GM12864 (cell line): Measurements from ENCODE around the gene DDX54.

Source experiments
- DNase-seq: peaks from one replicate; pipeline ENCODE4 v3.0.0-alpha.2; 2011; ENCODE audit warnings: low read depth
- H3K4me3 ChIP-seq: 2 replicates; pipeline ENCODE4 v1.5.1; 2011; ENCODE audit warnings: mild to moderate bottlenecking, low read depth, low read length, control low read depth
- TF ChIP-seq, protein P1 (sequence below): IDR thresholded peaks from 2 replicates; pipeline ENCODE4 v1.5.1; 2011; ENCODE audit warnings: low read depth, mild to moderate bottlenecking, moderate library complexity, low read length, control low read depth, inconsistent platforms; ENCODE audit errors: missing control alignments

Gene DDX54

DNA sequence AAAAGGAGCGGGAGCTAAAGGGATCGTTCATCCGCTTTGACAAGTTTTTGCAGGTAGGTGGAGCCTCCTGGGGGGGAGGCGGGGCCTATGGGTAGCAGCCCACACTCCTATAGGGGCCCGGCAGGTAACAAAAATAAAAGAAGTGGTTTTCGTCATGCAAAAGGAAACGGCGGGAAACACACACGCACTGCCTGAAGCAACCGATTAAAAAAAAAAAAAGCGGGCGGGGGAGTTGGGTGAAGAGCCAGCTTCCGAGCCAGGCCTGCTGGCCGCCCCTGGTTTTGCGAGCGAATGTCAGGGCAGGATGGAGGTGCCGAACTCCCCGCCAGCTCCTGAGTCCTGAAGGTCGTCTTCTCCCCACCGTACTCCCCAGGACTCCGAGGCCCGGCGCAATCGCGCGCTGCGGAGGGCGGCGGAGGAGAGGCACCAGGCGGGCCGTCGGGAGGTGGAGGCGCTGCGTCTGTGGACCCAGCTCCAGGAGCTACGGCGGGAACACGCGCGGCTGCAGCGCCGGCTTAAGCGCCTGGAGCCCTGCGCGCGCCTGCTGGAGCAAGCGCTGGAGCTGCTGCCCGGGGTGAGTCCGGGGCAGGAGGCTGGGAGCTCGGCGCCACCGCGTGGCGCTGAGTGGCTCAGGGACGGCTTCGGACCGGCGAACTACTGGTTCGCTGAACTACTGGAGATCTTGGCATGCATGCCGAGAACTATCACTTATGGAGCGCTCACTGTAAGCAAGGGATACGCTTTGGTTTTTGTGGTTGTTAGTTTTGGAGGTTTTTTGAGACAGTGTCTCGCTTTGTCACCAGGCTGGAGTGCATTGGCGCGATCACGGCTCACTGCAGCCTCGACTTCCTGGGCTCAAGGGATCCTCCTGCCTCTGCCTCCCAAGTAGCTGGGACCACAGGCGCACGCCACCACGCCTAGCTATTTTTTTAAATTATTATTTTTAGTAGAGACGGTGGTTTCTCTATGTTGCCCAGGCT, 32.2 kb downstream of the DDX54 start:
- TF ChIP-seq, protein P1, sequence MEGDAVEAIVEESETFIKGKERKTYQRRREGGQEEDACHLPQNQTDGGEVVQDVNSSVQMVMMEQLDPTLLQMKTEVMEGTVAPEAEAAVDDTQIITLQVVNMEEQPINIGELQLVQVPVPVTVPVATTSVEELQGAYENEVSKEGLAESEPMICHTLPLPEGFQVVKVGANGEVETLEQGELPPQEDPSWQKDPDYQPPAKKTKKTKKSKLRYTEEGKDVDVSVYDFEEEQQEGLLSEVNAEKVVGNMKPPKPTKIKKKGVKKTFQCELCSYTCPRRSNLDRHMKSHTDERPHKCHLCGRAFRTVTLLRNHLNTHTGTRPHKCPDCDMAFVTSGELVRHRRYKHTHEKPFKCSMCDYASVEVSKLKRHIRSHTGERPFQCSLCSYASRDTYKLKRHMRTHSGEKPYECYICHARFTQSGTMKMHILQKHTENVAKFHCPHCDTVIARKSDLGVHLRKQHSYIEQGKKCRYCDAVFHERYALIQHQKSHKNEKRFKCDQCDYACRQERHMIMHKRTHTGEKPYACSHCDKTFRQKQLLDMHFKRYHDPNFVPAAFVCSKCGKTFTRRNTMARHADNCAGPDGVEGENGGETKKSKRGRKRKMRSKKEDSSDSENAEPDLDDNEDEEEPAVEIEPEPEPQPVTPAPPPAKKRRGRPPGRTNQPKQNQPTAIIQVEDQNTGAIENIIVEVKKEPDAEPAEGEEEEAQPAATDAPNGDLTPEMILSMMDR = peak; percentile 53
- no peak for DNase-seq

DNA sequence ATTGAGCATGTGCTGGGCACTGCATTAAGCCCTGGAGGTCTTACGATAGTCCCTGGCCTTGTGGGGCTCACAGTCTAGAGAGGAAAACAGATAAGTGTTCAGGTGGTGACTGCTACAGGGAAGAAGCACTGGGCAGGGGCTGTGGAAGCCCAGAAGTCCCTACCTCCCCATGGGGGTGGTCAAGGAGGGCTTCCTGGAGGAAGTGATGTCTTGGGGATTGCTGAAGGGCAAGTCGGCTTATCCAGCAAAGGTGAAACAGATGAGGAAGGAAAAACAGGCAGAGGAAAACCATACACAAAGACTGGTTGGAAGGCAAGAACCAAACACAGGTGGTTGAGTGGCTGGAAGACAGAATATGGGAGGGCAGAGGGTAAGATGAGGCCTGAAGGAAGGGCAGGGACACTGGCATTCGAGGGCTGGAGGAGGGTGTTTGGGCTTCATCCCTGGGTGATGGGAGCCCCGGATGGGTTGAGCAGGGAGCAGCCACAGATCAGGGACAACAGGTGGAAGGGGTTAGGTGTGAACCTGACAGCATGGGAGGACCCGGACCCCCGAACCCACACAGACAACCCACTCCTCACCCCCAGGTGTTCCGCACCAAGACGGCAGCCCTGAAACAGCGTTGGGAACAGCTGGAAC, 33.0 kb downstream of the DDX54 start:
- no peak overlapping the region; the same call in 1 of the 2 replicates for H3K4me3 ChIP-seq
- TF ChIP-seq, protein P1 = no peak
- no peak for DNase-seq

More for the DNA sequence above, 32.2 kb downstream of the DDX54 start:
- peak overlapping the region; percentile 48 for H3K4me3 ChIP-seq

DNA sequence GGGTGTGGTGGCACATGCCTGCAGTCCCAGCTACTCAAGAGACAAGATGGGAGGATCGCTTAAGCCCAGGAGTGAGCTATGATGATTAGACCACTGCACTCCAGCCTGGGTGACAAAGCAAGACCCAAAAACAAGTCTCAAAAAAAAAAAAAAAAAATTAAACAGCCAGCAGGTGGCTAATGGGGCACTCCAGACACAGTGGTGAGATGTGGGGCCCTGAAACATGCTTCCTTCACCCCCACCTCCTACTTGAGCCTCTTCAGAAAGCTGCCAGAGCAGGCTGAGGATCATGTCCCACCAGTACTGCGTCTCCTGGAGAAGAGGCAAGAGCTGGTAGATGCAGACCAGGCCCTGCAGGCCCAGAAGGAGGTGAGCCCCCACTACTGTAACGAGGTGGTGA, 33.6 kb downstream of the DDX54 start:
- H3K4me3 ChIP-seq = no peak overlapping the region
- TF ChIP-seq, protein P1 = no peak
- no peak for DNase-seq

DNA sequence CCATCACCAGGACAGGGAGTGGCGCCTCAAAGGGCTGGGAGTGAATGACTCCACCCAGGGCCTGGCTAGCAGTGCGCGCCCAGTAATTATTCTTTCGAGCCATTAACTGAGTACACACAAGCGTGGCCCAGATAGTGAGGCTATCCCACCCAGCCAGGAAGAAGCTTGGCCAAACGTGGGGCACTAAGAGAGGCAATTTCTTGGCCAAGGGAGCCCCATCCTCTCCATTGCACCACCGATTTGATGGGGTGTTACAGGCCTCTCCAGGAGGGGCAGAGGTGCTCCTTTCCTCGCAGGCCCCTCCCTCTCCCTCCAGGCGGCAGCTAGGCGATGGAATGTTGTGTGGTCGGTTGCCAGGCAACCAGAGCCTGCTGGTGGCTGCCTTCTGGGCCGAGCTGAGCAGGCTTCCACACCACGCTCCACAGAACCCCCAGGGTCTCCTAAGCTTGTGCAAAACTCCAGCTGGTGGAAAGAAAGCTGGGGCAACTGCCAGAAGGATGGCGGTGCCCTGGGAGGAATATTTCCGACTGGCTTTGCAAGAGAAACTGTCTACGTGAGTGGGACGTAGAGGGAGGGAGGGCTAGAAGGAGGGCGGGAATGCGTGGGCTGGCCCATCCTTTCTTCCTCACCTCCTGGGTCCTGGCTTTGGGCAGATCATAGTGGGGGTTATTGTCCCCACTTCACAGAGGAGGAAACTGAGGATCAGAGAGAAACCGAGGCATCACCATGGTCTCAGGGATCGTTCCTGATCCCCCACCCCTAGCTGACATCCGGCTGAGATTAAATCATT, 35.7 kb downstream of the DDX54 start, which contains the start of gene CFAP73:
CFAP73 (plus strand) TSS at position 364 of the 790 bp plus-strand sequence; CDS start at position 498, 134 bp downstream.
- DNase-seq = no peak
- H3K4me3 ChIP-seq = no peak within 1 kb of the TSS
- TF ChIP-seq, protein P1 = no peak

DNA sequence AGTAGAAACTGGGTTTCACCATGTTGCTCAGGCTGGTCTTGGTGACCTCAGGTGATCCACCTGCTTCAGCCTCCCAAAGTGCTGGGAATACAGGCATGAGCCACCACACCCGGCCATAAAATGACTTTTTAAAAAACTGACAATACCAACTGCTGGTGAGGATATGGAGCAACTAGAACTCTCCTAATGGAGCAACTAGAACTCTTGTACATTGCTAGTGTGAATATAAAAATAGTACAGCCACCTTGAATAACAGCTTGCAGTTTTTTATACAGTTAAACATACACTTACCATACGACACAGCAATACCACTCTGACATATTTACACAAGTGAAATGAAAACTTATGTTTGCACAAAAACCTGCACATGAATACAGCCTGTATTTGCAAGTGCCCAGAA, 38.3 kb downstream of the DDX54 start:
- TF ChIP-seq, protein P1 = no peak
- H3K4me3 ChIP-seq = no peak overlapping the region
- DNase-seq = no peak

DNA sequence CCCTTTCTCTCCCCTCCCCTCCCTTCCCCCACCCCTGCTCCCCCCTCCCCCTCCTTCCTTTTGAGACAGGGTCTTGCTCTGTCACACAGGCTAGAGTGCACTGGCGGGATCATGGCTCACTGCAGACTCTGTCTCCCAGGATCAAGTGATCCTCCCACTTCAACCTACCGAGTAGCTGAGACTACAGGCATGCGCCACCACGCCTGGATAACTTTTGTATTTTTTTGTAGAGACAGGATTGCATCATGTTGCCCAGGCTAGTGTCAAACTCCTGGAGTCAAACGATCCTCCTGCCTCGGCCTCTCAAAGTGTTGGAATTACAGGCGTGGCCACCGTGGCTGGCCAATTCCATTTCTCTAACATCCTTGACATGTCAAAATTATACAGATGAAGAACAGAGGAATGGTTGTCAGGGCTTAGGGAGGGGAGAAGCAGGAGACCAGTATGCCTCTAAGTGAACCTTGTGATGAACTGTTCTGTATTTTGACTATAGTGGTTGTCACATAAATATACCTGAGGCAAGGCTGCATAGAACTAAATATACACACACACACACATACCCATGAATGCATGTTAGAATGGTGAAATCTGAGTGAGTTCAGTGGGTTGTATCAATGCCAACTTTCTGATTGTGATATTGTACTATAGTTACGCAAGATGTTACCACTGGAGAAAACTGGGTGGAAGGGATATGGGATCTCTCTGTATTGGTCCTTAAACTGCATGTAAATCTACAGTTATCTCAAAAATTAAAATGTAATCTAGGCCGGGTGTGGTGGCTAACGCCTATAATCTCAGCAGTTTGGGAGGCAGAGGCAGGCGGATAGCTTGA, 39.3 kb downstream of the DDX54 start:
- DNase-seq = no peak
- TF ChIP-seq, protein P1 = no peak
- no peak overlapping the region for H3K4me3 ChIP-seq
